Cardiac fibroblast (primary cell): ENCODE data around the gene CBFA2T3.
A peak's percentile ranks its signal among the peaks of the same experiment; 100 is the strongest.

Experiments used
- DNase-seq, 2 donors: peaks; one replicate each; pipeline versions ENCODE4 v3.0.0 to v3.0.0-alpha.2; 2010; ENCODE audit warnings: low read depth in 2 of 2
- H3K4me3 ChIP-seq, 2 donors: replicated peaks in 1 of 2; 1 replicate in 1 of 2; 2 replicates in 1 of 2; pipeline ENCODE4 v1.5.1; 2011; ENCODE audit warnings: low read depth in 2 of 2, low read length in 2 of 2, mild to moderate bottlenecking in 2 of 2, moderate library complexity in 1 of 2
- CTCF ChIP-seq: IDR thresholded peaks from one replicate; pipeline ENCODE4 v1.5.1; 2011; ENCODE audit warnings: low read depth, mild to moderate bottlenecking, low read length, inconsistent platforms

CBFA2T3 gene

GRCh38 chr16:88848557-88848956, 128.4 kb downstream of the CBFA2T3 start:
- no peak overlapping the region for H3K4me3 ChIP-seq
- DNase-seq = no peak
- TF ChIP-seq CTCF = no peak

- no peak for TF ChIP-seq CTCF
- no peak for DNase-seq
- no peak overlapping the region for H3K4me3 ChIP-seq
Observed at GRCh38 chr16:88847654-88848053, 129.4 kb downstream of the CBFA2T3 start.

- DNase-seq = peak in 1 of 2 donors; percentile 29
- no peak overlapping the region for H3K4me3 ChIP-seq
- no peak for TF ChIP-seq CTCF
Observed at GRCh38 chr16:88846088-88846487, 130.9 kb downstream of the CBFA2T3 start.

- no peak for TF ChIP-seq CTCF
- no peak for DNase-seq
Observed at GRCh38 chr16:88844419-88845036, 132.5 kb downstream of the CBFA2T3 start.

GRCh38 chr16:88843256-88843655, 133.8 kb downstream of the CBFA2T3 start:
- no peak for DNase-seq
- no peak overlapping the region for H3K4me3 ChIP-seq
- no peak for TF ChIP-seq CTCF

More at GRCh38 chr16:88844419-88845036, 132.5 kb downstream of the CBFA2T3 start:
- H3K4me3 ChIP-seq = no peak overlapping the region

- H3K4me3 ChIP-seq = no peak overlapping the region
- DNase-seq = no peak
- no peak for TF ChIP-seq CTCF
Observed at GRCh38 chr16:88842806-88843205, 134.2 kb downstream of the CBFA2T3 start.

GRCh38 chr16:88842308-88842756, 134.7 kb downstream of the CBFA2T3 start:
- no peak overlapping the region for H3K4me3 ChIP-seq
- no peak for DNase-seq
- no peak for TF ChIP-seq CTCF
